ENCODE measurements around the gene UST. TPM values are rescaled to one million over a fixed set of nuclear protein-coding genes. Genes with fewer than 3 reads are reported as not detected.

UST gene
- polyA plus RNA-seq, 1 donor from 2014 or later: 7.5 TPM

- Histone ChIP-seq H4K20me1 (ENCODE audit: insufficient read depth) (no peaks in the 10 kb centered on the region), H3K79me2 (replicated peaks; ENCODE audit: insufficient read depth, low read length) (no peaks in the 10 kb centered on the region), H3K9me3 (ENCODE audit: low read length) (no peaks in the 10 kb centered on the region), H3K27ac (ENCODE audit: low read length) (no peak overlapping the region), H3K27me3 (ENCODE audit: insufficient read depth, low read depth, low read length) (no peaks in the 10 kb centered on the region), H3K4me3 (ENCODE audit: low read length) (no peak overlapping the region), H2AFZ (ENCODE audit: low read depth, low read length) (no peak overlapping the region), H3K9ac (ENCODE audit: low read length) (no peak overlapping the region), H3F3A (ENCODE audit: insufficient read depth, low read length, poor library complexity, severe bottlenecking) (no peaks in the 10 kb centered on the region), H3K9me2 (ENCODE audit: insufficient read depth, low read length) (no peaks in the 10 kb centered on the region), H3K4me2 (ENCODE audit: low read length) (no peak overlapping the region), H3K36me3 (ENCODE audit: insufficient read depth, low read length) (no peaks in the 10 kb centered on the region)
- TF ChIP-seq TAF1 (IDR thresholded peaks at IDR 0.05; ENCODE audit: low read depth) (no peak), EZH2 (IDR thresholded peaks at IDR 0.05; ENCODE audit: borderline replicate concordance, insufficient read depth, low read length, poor library complexity, severe bottlenecking) (no peak), POLR2AphosphoS5 (IDR thresholded peaks at IDR 0.05) (no peak), SMC3 (conservative IDR thresholded peaks at IDR 0.05; ENCODE audit: poor library complexity) (no peak), RAD21 (conservative IDR thresholded peaks at IDR 0.05) (no peak), MXI1 (conservative IDR thresholded peaks at IDR 0.05; ENCODE audit: poor library complexity, severe bottlenecking) (no peak), CTCF (IDR thresholded peaks at IDR 0.05; ENCODE audit: poor library complexity, severe bottlenecking) (no peak), EP300 (conservative IDR thresholded peaks at IDR 0.05; ENCODE audit: poor library complexity, severe bottlenecking) (no peak), REST (IDR thresholded peaks at IDR 0.05; ENCODE audit: borderline replicate concordance) (no peak)
Observed at GRCh38 chr6:149046164-149046821, 299.5 kb downstream of the UST start.

- Histone ChIP-seq H3K36me3 (ENCODE audit: insufficient read depth, low read length) (no peaks in the 10 kb centered on the region), H3K9ac (ENCODE audit: low read length) (no peak overlapping the region), H3K9me3 (ENCODE audit: low read length) (no peaks in the 10 kb centered on the region), H2AFZ (ENCODE audit: low read depth, low read length) (no peak overlapping the region), H3K9me2 (ENCODE audit: insufficient read depth, low read length) (no peaks in the 10 kb centered on the region), H3K79me2 (replicated peaks; ENCODE audit: insufficient read depth, low read length) (no peaks in the 10 kb centered on the region), H3K4me2 (ENCODE audit: low read length) (no peak overlapping the region), H3F3A (ENCODE audit: insufficient read depth, low read length, poor library complexity, severe bottlenecking) (no peaks in the 10 kb centered on the region), H3K4me3 (ENCODE audit: low read length) (no peak overlapping the region), H3K27me3 (ENCODE audit: insufficient read depth, low read depth, low read length) (no peaks in the 10 kb centered on the region), H4K20me1 (ENCODE audit: insufficient read depth) (no peaks in the 10 kb centered on the region), H3K27ac (ENCODE audit: low read length) (no peak overlapping the region)
- TF ChIP-seq POLR2AphosphoS5 (IDR thresholded peaks at IDR 0.05) (no peak), MXI1 (conservative IDR thresholded peaks at IDR 0.05; ENCODE audit: poor library complexity, severe bottlenecking) (no peak), CTCF (IDR thresholded peaks at IDR 0.05; ENCODE audit: poor library complexity, severe bottlenecking) (no peak), REST (IDR thresholded peaks at IDR 0.05; ENCODE audit: borderline replicate concordance) (no peak), SMC3 (conservative IDR thresholded peaks at IDR 0.05; ENCODE audit: poor library complexity) (no peak), EZH2 (IDR thresholded peaks at IDR 0.05; ENCODE audit: borderline replicate concordance, insufficient read depth, low read length, poor library complexity, severe bottlenecking) (no peak), RAD21 (conservative IDR thresholded peaks at IDR 0.05) (no peak), EP300 (conservative IDR thresholded peaks at IDR 0.05; ENCODE audit: poor library complexity, severe bottlenecking) (no peak), TAF1 (IDR thresholded peaks at IDR 0.05; ENCODE audit: low read depth) (no peak)
Observed at GRCh38 chr6:149046822-149047246, 300.0 kb downstream of the UST start.
